GM12892 (cell line): ENCODE measurements around the gene IL18BP.

Experiments
- POLR2A ChIP-seq: IDR thresholded peaks from 2 replicates; pipeline ENCODE4 v1.6.1; 2011; ENCODE audit warnings: low read depth, low read length, control low read depth
- POLR2AphosphoS5 ChIP-seq: IDR thresholded peaks from 2 replicates; pipeline ENCODE4 v1.6.1; 2011; ENCODE audit warnings: low read depth, low read length, control low read depth
- TAF1 ChIP-seq: IDR thresholded peaks from 2 replicates; pipeline ENCODE4 v1.6.1; 2011; ENCODE audit warnings: low read depth, mild to moderate bottlenecking, control low read depth, low read length, borderline replicate concordance

DNA sequence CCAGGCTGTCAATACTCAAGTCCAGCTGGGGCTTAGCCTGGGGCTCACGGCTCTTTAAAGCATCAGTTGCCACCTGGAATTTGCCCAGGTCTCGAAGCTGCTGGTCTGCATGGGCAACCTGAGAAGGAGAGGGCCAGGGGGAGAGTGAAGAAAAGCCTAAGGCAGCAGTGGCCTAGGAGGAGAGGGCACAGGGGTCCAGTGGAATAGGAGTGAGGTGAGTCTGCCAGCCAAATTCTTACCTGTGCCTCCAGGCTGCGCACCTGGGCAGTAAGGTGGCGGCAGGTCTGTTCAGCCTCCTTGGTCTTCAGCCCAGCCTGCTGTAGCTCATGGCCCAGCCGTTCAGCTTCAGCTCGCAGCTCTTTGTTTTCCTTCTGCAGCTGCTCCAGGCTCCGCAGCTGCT is 10.0 kb downstream of the IL18BP start:
- TF ChIP-seq POLR2A: no peak
- no peak for TF ChIP-seq TAF1
- no peak for TF ChIP-seq POLR2AphosphoS5
